Transverse colon (tissue), 4 donors: ENCODE measurements around the gene THADA. TPM values are rescaled to one million over a fixed set of nuclear protein-coding genes. Genes with fewer than 3 reads are reported as not detected.

Experiments
- DNase-seq: peaks from one replicate; pipeline ENCODE4 v3.0.0-alpha.2; 2019
- H3K27ac ChIP-seq, 4 donors: fragments of 200-600 bp; sonication (generic); 2 replicates each; pipeline ENCODE4 v1.5.1; 2016 to 2018; ENCODE audit warnings: inconsistent platforms in 4 of 4
- H3K27me3 ChIP-seq: fragments of 200-600 bp; sonication (generic); 2 replicates; pipeline ENCODE4 v1.5.1; 2017; ENCODE audit warnings: inconsistent platforms
- H3K36me3 ChIP-seq, 4 donors: fragments of 200-600 bp; sonication (generic); 2 replicates each; pipeline ENCODE4 v1.5.1; 2017 to 2019; ENCODE audit warnings: inconsistent platforms in 4 of 4
- H3K4me1 ChIP-seq, 4 donors: fragments of 200-600 bp; sonication (generic); 2 replicates each; pipeline ENCODE4 v1.5.1; 2017 to 2020; ENCODE audit warnings: inconsistent platforms in 4 of 4
- H3K4me3 ChIP-seq, 4 donors: fragments of 200-600 bp; sonication (generic); 1 replicate in 1 of 4; 2 replicates in 3 of 4; pipeline versions ENCODE4 v1.5.1 to v1.6.1; 2017 to 2019; ENCODE audit warnings: inconsistent platforms in 4 of 4
- H3K9me3 ChIP-seq, 2 donors: fragments of 200-600 bp; sonication (generic); 2 replicates each; pipeline ENCODE4 v1.5.1; 2017 to 2019; ENCODE audit warnings: inconsistent platforms in 2 of 2
- CTCF ChIP-seq, 5 experiments: fragments of 200-600 bp in 3 of 5; fragments of 450-650 bp in 2 of 5; sonication (generic) in 3 of 5; IDR thresholded peaks; 1 replicate in 2 of 5; 2 replicates in 3 of 5; pipeline ENCODE4 v1.5.1; 2016 to 2017; ENCODE audit warnings: antibody characterized with exemption in 5 of 5, inconsistent platforms in 3 of 5, mild to moderate bottlenecking in 2 of 5, moderate library complexity in 1 of 5
- EP300 ChIP-seq: sonication (generic); formaldehyde crosslinking; IDR thresholded peaks from one replicate; pipeline ENCODE4 v1.6.1; 2017; ENCODE audit warnings: antibody characterized with exemption, low read depth
- POLR2A ChIP-seq: fragments of 450-650 bp; IDR thresholded peaks from one replicate; pipeline ENCODE4 v1.6.1; 2016; ENCODE audit warnings: antibody characterized with exemption, mild to moderate bottlenecking, moderate library complexity
- POLR2AphosphoS5 ChIP-seq, 3 donors: sonication (generic); formaldehyde crosslinking; IDR thresholded peaks; one replicate each; pipeline ENCODE4 v1.6.1; 2016; ENCODE audit warnings: antibody characterized with exemption in 3 of 3
- WGBS, 2 donors: methylation state at CpG; one replicate each; pipeline ENCODE4 v1.1.5; 2018; ENCODE audit warnings: low coverage in 1 of 2; 5-methylcytosine and 5-hydroxymethylcytosine counted together
- in situ Hi-C, 4 donors: fragments of 200-750 bp; cut with MboI; loops; one replicate each; pipeline versions ENCODE4 v1.15.0 to v1.15.1; 2017; ENCODE audit warnings: low sequenced_read_pairs in 3 of 4, low pct_ligation_motif_present in 1 of 4, low pct_unique_long_range_greater_than_20kb in 1 of 4
- intact Hi-C: fragments of 100-400 bp; cut with DNase I; formaldehyde crosslinking; loops from one replicate; pipeline ENCODE4 v1.15.1; 2023; ENCODE audit warnings: low total_unique reads
- total RNA-seq, 4 donors: library from RNA; depleted of rRNA; stranded (reverse); fragments of >200 nt; gene quantifications; one replicate each; pipeline ENCODE4 v1.1.0, GENCODE V29; 2016

Gene THADA
- total RNA-seq, 4 donors from 2014 or later: 21.7 to 78.6 (median 28.1) TPM

GRCh38 chr2:43568228-43568627, 27.6 kb downstream of the THADA start:
- WGBS, 2 donors: 56 to 72% methylated on average over 1 of the region's 1 CpG
- DNase-seq: no peak
- H3K4me3 ChIP-seq: no peak overlapping the region
- no peaks in the 10 kb centered on the region for H3K9me3 ChIP-seq
- H3K27me3 ChIP-seq: no peaks in the 10 kb centered on the region
- intact Hi-C loops (no loop called here), in situ Hi-C loops (loop anchor here in 2 of 4 donors (25.0 kb wide), 1 partner anchor 731 kb away; no protein-coding TSS in a partner anchor)
- no peaks in the 10 kb centered on the region for H3K4me1 ChIP-seq
- no peak for TF ChIP-seq POLR2A
- no peak for TF ChIP-seq EP300
- no peak for TF ChIP-seq CTCF (IDR thresholded peaks at IDR 0.05)
- TF ChIP-seq POLR2AphosphoS5 (IDR thresholded peaks at IDR 0.05): no peak
- peaks cover 0 to 27% (median 11%) of the 10 kb centered on the region in 4 donors for H3K36me3 ChIP-seq
- no peak overlapping the region for H3K27ac ChIP-seq

- peak overlapping the region in 1 of 4 donors; percentile 38 for H3K27ac ChIP-seq
- no peak for DNase-seq
- no peak overlapping the region for H3K4me3 ChIP-seq
- no peaks in the 10 kb centered on the region for H3K9me3 ChIP-seq
- in situ Hi-C loops (loop anchor here in 2 of 4 donors (25.0 kb wide), 1 partner anchor 729 kb away; no protein-coding TSS in a partner anchor), intact Hi-C loops (no loop called here)
- peaks cover 0 to 18% (median 8%) of the 10 kb centered on the region in 4 donors for H3K36me3 ChIP-seq
- no peaks in the 10 kb centered on the region for H3K27me3 ChIP-seq
- no peaks in the 10 kb centered on the region for H3K4me1 ChIP-seq
- TF ChIP-seq POLR2AphosphoS5 (IDR thresholded peaks at IDR 0.05) (no peak), EP300 (no peak), CTCF (IDR thresholded peaks at IDR 0.05) (no peak), POLR2A (no peak)
Observed at GRCh38 chr2:43566461-43566729, 29.4 kb downstream of the THADA start.

GRCh38 chr2:43563679-43564078, 32.2 kb downstream of the THADA start:
- in situ Hi-C loops: loop anchor here in 2 of 4 donors (25.0 kb wide), 1 partner anchor 726 kb away; no protein-coding TSS in a partner anchor

GRCh38 chr2:43560231-43560547, 35.6 kb downstream of the THADA start:
- 65 to 67% methylated on average over 2 of the region's 2 CpGs for WGBS, 2 donors
- Histone ChIP-seq H3K27ac (no peak overlapping the region), H3K27me3 (no peaks in the 10 kb centered on the region), H3K36me3 (peaks cover 0 to 26% (median 12%) of the 10 kb centered on the region in 4 donors), H3K4me3 (no peak overlapping the region), H3K9me3 (no peaks in the 10 kb centered on the region), H3K4me1 (peaks cover 0 to 5% (median 0%) of the 10 kb centered on the region in 4 donors)
- in situ Hi-C loops: loop anchor here in 2 of 4 donors (25.0 kb wide), 1 partner anchor 723 kb away; no protein-coding TSS in a partner anchor
- DNase-seq: no peak
- TF ChIP-seq CTCF (IDR thresholded peaks at IDR 0.05): no peak
- TF ChIP-seq POLR2A: no peak
- TF ChIP-seq EP300: no peak
- no peak for TF ChIP-seq POLR2AphosphoS5 (IDR thresholded peaks at IDR 0.05)
- intact Hi-C loops: no loop called here

More at GRCh38 chr2:43563679-43564078, 32.2 kb downstream of the THADA start:
- no peak for DNase-seq
- no peak overlapping the region for H3K27ac ChIP-seq
- H3K4me1 ChIP-seq: peaks cover 0 to 5% (median 0%) of the 10 kb centered on the region in 4 donors
- no peaks in the 10 kb centered on the region for H3K9me3 ChIP-seq
- whole genome bisulfite sequencing, 2 donors: 94 to 99% methylated on average over 2 of the region's 2 CpGs
- H3K36me3 ChIP-seq: peaks cover 0 to 21% (median 7%) of the 10 kb centered on the region in 4 donors
- H3K27me3 ChIP-seq: no peaks in the 10 kb centered on the region
- TF ChIP-seq POLR2AphosphoS5 (IDR thresholded peaks at IDR 0.05): no peak
- no peak overlapping the region for H3K4me3 ChIP-seq
- intact Hi-C loops: no loop called here
